Neuronal stem cell (in vitro differentiated cells): Measurements from ENCODE around the gene CTSZ.
"Not testable (repeated sequence)": the region's sequence is repeated elsewhere in the genome, so short reads cannot be mapped to it uniquely, and the experiment has no call there.

Experiments
- DNase-seq: peaks from one replicate; pipeline ENCODE4 v3.0.0-alpha.2; 2013; ENCODE audit warnings: low spot score
- H2AFZ ChIP-seq: one replicate; pipeline ENCODE4 v1.6.1; 2013; ENCODE audit warnings: mild to moderate bottlenecking, low read length, inconsistent platforms
- H2AK5ac ChIP-seq: 2 replicates; pipeline ENCODE4 v1.6.1; 2013; ENCODE audit warnings: low read depth, mild to moderate bottlenecking, inconsistent platforms, low read length, moderate library complexity, mixed read lengths
- H2BK120ac ChIP-seq: 2 replicates; pipeline ENCODE4 v1.6.1; 2013; ENCODE audit warnings: low read depth, mild to moderate bottlenecking, inconsistent platforms, low read length, moderate library complexity, mixed read lengths
- H2BK12ac ChIP-seq: one replicate; pipeline ENCODE4 v1.6.1; 2013; ENCODE audit warnings: low read length, inconsistent platforms
- H2BK15ac ChIP-seq: 2 replicates; pipeline ENCODE4 v1.6.1; 2013; ENCODE audit warnings: mild to moderate bottlenecking, low read length, inconsistent platforms, mixed read lengths
- H2BK5ac ChIP-seq: one replicate; pipeline ENCODE4 v1.6.1; 2013; ENCODE audit warnings: inconsistent platforms, mild to moderate bottlenecking, low read length, moderate library complexity
- H3K14ac ChIP-seq: one replicate; pipeline ENCODE4 v1.6.1; 2013; ENCODE audit warnings: low read length, inconsistent platforms
- H3K18ac ChIP-seq: 2 replicates; pipeline ENCODE4 v1.6.1; 2013; ENCODE audit warnings: low read length, inconsistent platforms
- H3K23ac ChIP-seq: 2 replicates; pipeline ENCODE4 v1.6.1; 2013; ENCODE audit warnings: low read depth, mild to moderate bottlenecking, mixed read lengths, low read length, inconsistent platforms; ENCODE audit not compliant: poor library complexity
- H3K27ac ChIP-seq: replicated peaks from 3 replicates; pipeline ENCODE4 v1.5.1; 2013; ENCODE audit warnings: low read length, inconsistent platforms
- H3K27me3 ChIP-seq, 3 experiments: 2 replicates each; pipeline ENCODE4 v1.6.1; 2013; ENCODE audit warnings: low read length in 3 of 3, mild to moderate bottlenecking in 2 of 3, inconsistent platforms in 1 of 3, low read depth in 1 of 3, mixed read lengths in 1 of 3, moderate library complexity in 1 of 3; ENCODE audit not compliant: control insufficient read depth in 3 of 3, insufficient read depth in 3 of 3
- H3K36me3 ChIP-seq, 2 donors: replicated peaks in 1 of 2; 2 replicates each; pipeline ENCODE4 v1.6.1; 2013; ENCODE audit warnings: low read length in 2 of 2; ENCODE audit not compliant: control insufficient read depth in 2 of 2, insufficient read depth in 2 of 2
- H3K4ac ChIP-seq: 2 replicates; pipeline ENCODE4 v1.6.1; 2013; ENCODE audit warnings: inconsistent platforms, mild to moderate bottlenecking, low read length, moderate library complexity
- H3K4me1 ChIP-seq, 2 donors: 1 replicate in 1 of 2; 2 replicates in 1 of 2; pipeline ENCODE4 v1.6.1; 2013; ENCODE audit warnings: low read length in 2 of 2, low read depth in 1 of 2; ENCODE audit not compliant: control insufficient read depth in 2 of 2, insufficient read depth in 1 of 2
- H3K4me2 ChIP-seq: one replicate; pipeline ENCODE4 v1.6.1; 2013; ENCODE audit warnings: mild to moderate bottlenecking, low read length, inconsistent platforms; ENCODE audit not compliant: insufficient read depth, poor library complexity, severe bottlenecking
- H3K4me3 ChIP-seq, 2 donors: 2 replicates each; pipeline ENCODE4 v1.5.1; 2013; ENCODE audit warnings: low read length in 2 of 2, mild to moderate bottlenecking in 2 of 2, inconsistent platforms in 1 of 2, moderate library complexity in 1 of 2
- H3K79me1 ChIP-seq: one replicate; pipeline ENCODE4 v1.6.1; 2013; ENCODE audit warnings: low read depth, mild to moderate bottlenecking, inconsistent platforms, low read length, moderate library complexity
- H3K9ac ChIP-seq: one replicate; pipeline ENCODE4 v1.6.1; 2013; ENCODE audit warnings: mild to moderate bottlenecking, low read depth, low read length, inconsistent platforms; ENCODE audit not compliant: poor library complexity
- H3K9me3 ChIP-seq, 2 donors: replicated peaks in 1 of 2; 2 replicates each; pipeline versions ENCODE3 to v1.6.1; 2013; ENCODE audit warnings: low read length in 2 of 2, mild to moderate bottlenecking in 2 of 2, inconsistent platforms in 1 of 2, low read depth in 1 of 2, mixed read lengths in 1 of 2, moderate library complexity in 1 of 2; ENCODE audit not compliant: control insufficient read depth in 2 of 2, insufficient read depth in 1 of 2
- H4K8ac ChIP-seq: one replicate; pipeline ENCODE4 v1.6.1; 2013; ENCODE audit warnings: low read depth, mild to moderate bottlenecking, inconsistent platforms, low read length, moderate library complexity
- H4K91ac ChIP-seq: one replicate; pipeline ENCODE4 v1.6.1; 2013; ENCODE audit warnings: low read length, low read depth, mild to moderate bottlenecking, inconsistent platforms; ENCODE audit not compliant: poor library complexity
- WGBS, 2 donors: extraction: QIAGEN DNeasy Blood & Tissue Kit; methylation state at CpG; one replicate each; pipeline ENCODE4 v1.1.7; 2013; ENCODE audit warnings: missing lambda C conversion rate in 2 of 2, mixed read lengths in 1 of 2; ENCODE audit not compliant: insufficient read length in 2 of 2, insufficient replicate concordance in 1 of 2; ENCODE audit errors: extremely low coverage in 2 of 2; 5-methylcytosine and 5-hydroxymethylcytosine counted together

Gene CTSZ

DNA sequence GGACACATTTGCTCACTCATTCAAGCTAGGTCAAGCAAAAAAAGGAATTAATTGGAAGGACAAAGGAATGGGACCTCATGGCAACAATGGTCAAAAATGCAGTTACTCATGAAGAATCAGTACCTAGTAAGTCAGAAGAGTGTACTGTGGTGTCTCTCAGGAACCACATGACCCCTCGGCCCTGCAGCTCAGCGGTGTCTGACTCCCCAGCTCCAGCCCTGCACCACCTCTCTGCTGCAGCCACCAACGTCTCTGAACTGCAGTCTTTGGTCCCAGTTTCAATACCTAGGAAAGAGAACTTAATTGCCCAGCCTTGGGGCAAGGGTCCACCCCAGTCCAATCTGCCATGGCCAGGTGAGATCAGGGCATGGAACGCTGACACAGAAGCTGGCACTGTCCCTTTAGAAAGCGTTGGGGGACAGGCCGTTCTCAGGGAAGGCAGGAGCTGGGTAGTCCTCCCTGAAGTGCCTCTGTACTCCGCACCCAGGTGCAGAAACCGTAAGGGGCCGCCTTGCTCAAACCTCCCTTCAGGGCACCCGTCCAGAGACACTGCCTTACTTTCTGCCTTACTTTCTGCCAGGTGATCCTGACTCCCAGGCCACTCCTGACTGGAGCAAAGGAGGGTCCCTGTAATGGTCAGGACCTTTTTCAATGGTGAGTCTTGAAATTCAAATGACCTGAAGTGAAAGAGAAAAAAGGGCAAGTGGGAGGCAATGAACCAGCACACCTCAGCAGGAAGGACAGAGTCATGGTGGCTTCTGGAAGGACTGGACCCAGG lies 39.2 kb downstream of the CTSZ start:
- H2BK5ac ChIP-seq: peak overlapping the region; percentile 40

DNA sequence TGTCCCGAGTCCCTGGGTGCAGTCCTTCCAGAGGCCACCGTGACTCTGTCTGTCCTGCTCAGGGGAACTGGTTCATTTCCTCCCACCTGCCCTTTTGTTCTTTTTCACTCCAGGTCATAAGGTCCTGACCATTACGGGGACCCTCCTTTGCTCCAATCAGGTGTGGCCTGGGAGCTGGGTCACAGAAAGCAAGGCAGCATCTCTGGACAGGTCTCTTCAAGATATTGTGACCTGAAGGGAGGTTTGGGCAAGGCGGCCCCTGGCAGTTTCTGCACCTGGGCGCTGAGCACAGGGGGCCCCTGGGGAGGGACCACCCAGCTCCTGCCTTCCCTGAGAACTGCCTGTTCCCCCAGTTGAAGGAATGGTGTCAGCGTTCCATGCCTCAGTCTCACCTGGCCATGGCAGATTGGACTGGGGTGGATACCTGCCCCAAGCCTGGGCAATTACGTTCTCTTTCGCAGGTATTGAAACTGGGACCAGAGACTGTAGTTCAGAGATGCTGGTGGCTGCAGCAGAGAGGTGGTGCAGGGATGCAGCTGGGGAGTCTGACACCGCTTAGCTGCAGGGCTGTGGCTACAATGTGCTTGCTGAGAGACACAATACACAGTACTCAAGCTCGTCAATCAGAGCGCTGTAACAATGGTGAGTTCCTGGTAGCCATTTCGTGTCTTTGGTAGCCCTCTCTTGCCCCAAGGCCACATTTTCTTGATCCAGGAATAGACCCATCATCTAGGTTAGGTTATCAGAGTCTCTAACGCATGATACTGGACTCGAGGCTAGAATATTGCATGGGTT lies 41.6 kb downstream of the CTSZ start:
- Histone ChIP-seq H3K4ac (no peak overlapping the region), H4K8ac (no peak overlapping the region), H3K4me3 (no peak overlapping the region)

More for the DNA sequence above, 39.2 kb downstream of the CTSZ start:
- H3K9me3 ChIP-seq: no peaks in the 10 kb centered on the region
- no peak overlapping the region for H3K4me2 ChIP-seq
- no peaks in the 10 kb centered on the region for H3K79me1 ChIP-seq
- H3K4me3 ChIP-seq: no peak overlapping the region
- no peak overlapping the region for H3K23ac ChIP-seq
- H4K8ac ChIP-seq: no peak overlapping the region
- no peak overlapping the region for H3K4ac ChIP-seq
- H3K27ac ChIP-seq: no peak overlapping the region
- H3K14ac ChIP-seq: no peak overlapping the region
- H3K9ac ChIP-seq: no peak overlapping the region
- H3K36me3 ChIP-seq: no peaks in the 10 kb centered on the region
- H3K4me1 ChIP-seq: peaks cover 0 to 11% of the 10 kb centered on the region in 2 donors
- no peak overlapping the region for H2BK15ac ChIP-seq
- H3K18ac ChIP-seq: peak overlapping the region; percentile 72
- no CpG with 5 or more reads among the region's 10 CpGs for WGBS, 2 donors
- no peaks in the 10 kb centered on the region for H3K27me3 ChIP-seq
- no peak overlapping the region for H2BK12ac ChIP-seq
- H2AK5ac ChIP-seq: peak overlapping the region; percentile 34
- no peak overlapping the region for H2AFZ ChIP-seq
- no peak overlapping the region for H2BK120ac ChIP-seq
- peak overlapping the region; percentile 4 for H4K91ac ChIP-seq
- no peak for DNase-seq

DNA sequence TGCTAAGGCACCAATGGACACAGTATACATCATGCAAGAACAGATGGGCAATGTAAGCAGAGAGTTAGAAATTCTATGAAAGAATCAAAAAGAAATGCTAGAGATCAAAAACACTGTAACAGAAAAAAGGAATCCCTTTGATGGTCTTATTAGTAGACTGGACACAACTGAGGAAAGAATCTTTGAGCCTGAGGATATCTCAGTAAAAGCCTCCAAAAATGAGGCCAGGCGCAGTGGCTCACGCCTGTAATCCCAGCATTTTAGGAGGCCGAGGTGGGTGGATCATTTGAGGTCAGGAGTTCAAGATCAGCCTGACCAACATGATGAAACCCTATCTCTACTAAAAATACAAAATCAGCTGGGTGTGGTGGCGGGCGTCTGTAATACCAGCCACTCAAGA lies 43.1 kb downstream of the CTSZ start:
- peaks cover 0 to 11% of the 10 kb centered on the region in 2 donors for H3K4me1 ChIP-seq
- H3K23ac ChIP-seq, H3K4me2 ChIP-seq, H2BK15ac ChIP-seq, H4K91ac ChIP-seq, H2BK5ac ChIP-seq, H2AFZ ChIP-seq, H2AK5ac ChIP-seq, H4K8ac ChIP-seq, H3K27me3 ChIP-seq, H3K9ac ChIP-seq, H3K18ac ChIP-seq, H3K27ac ChIP-seq, H3K9me3 ChIP-seq, H3K14ac ChIP-seq, H3K36me3 ChIP-seq, H2BK120ac ChIP-seq, H3K4ac ChIP-seq, H2BK12ac ChIP-seq, H3K4me3 ChIP-seq, H3K79me1 ChIP-seq, DNase-seq: not testable (repeated sequence)
- no CpG with 5 or more reads among the region's 5 CpGs for WGBS, 2 donors

More for the DNA sequence above, 41.6 kb downstream of the CTSZ start:
- H3K79me1 ChIP-seq: no peaks in the 10 kb centered on the region
- H2AFZ ChIP-seq: peak overlapping the region; percentile 59
- no peak overlapping the region for H3K23ac ChIP-seq
- no peak overlapping the region for H2BK5ac ChIP-seq
- H3K36me3 ChIP-seq: no peaks in the 10 kb centered on the region
- peaks cover 0 to 11% of the 10 kb centered on the region in 2 donors for H3K4me1 ChIP-seq
- no peak overlapping the region for H3K27ac ChIP-seq
- no peak overlapping the region for H3K14ac ChIP-seq
- H2AK5ac ChIP-seq: no peak overlapping the region
- peak overlapping the region; percentile 33 for H2BK12ac ChIP-seq
- H2BK120ac ChIP-seq: no peak overlapping the region
- H4K91ac ChIP-seq: no peak overlapping the region
- peaks cover 0 to 6% (median 0%) of the 10 kb centered on the region in 3 experiments for H3K27me3 ChIP-seq
- no peak overlapping the region for H2BK15ac ChIP-seq
- H3K18ac ChIP-seq: no peak overlapping the region
- WGBS, 2 donors: no CpG with 5 or more reads among the region's 14 CpGs
- DNase-seq: no peak
- no peak overlapping the region for H3K4me2 ChIP-seq
- H3K9me3 ChIP-seq: no peaks in the 10 kb centered on the region
- H3K9ac ChIP-seq: no peak overlapping the region

DNA sequence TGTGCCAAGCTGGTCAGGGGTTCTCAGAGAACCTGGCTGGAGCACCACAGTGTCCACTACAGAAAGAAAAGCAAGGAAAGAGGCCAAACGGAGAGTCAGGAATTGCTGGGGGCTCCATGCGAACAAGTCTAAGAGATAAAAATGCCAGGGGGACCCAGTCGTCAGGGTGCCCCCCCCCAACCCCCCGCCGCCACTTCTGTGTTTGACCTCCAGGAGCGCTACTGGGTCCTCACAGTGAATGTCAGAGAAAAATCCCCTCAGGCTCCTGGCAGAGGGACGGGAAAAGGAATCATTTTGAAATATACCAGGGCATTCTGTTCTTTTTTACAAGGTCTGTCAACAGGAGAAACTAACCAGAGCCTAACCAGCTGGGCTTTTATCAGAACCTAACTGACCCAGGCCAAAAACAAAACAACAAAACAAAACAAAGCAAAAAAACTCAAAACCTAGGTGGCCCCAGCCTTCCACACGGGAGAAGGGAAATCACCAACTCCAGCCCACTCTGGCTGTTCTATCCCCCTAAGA lies 43.9 kb downstream of the CTSZ start:
- Histone ChIP-seq H3K4me2 (no peak overlapping the region), H3K23ac (no peak overlapping the region), H2BK120ac (no peak overlapping the region), H3K14ac (no peak overlapping the region), H3K4ac (no peak overlapping the region), H2BK15ac (no peak overlapping the region), H3K9ac (no peak overlapping the region), H3K18ac (no peak overlapping the region), H2AFZ (no peak overlapping the region), H4K91ac (no peak overlapping the region), H3K36me3 (no peaks in the 10 kb centered on the region), H2BK5ac (no peak overlapping the region), H3K27me3 (peaks cover 0 to 9% (median 0%) of the 10 kb centered on the region in 3 experiments), H2BK12ac (no peak overlapping the region), H3K4me3 (no peak overlapping the region), H3K9me3 (no peaks in the 10 kb centered on the region), H3K79me1 (no peaks in the 10 kb centered on the region), H2AK5ac (no peak overlapping the region), H3K4me1 (peaks cover 0 to 11% of the 10 kb centered on the region in 2 donors), H4K8ac (no peak overlapping the region), H3K27ac (no peak overlapping the region)
- no peak for DNase-seq
- no CpG with 5 or more reads among the region's 8 CpGs for WGBS, 2 donors
